GM12892 (cell line): ENCODE results near the gene WDFY4.

Source experiments
- POLR2A ChIP-seq: IDR thresholded peaks from 2 replicates; pipeline ENCODE4 v1.6.1; 2011; ENCODE audit warnings: low read depth, low read length, control low read depth
- POLR2AphosphoS5 ChIP-seq: IDR thresholded peaks from 2 replicates; pipeline ENCODE4 v1.6.1; 2011; ENCODE audit warnings: low read depth, low read length, control low read depth

- TF ChIP-seq POLR2A (no peak), POLR2AphosphoS5 (no peak)
Measured at GRCh38 chr10:48636231-48636630, 48.4 kb upstream of the WDFY4 start.
